Karpas-422 (cell line): ENCODE data around the gene MAP7. TPM values are rescaled to one million over a fixed set of nuclear protein-coding genes. Genes with fewer than 3 reads are reported as not detected.
"Not testable (repeated sequence)": the region's sequence is repeated elsewhere in the genome, so short reads cannot be mapped to it uniquely, and the experiment has no call there.

Source experiments
- DNase-seq: peaks from one replicate; pipeline ENCODE4 v3.0.0-alpha.2; 2015
- H2AFZ ChIP-seq: fragments of 200-600 bp; sonication (generic); 2 replicates; pipeline ENCODE4 v1.6.1; 2014; ENCODE audit warnings: antibody characterized with exemption, low read length, mixed read lengths
- H3K27ac ChIP-seq: fragments of 200-600 bp; sonication (generic); 2 replicates; pipeline ENCODE4 v1.5.1; 2014; ENCODE audit warnings: mild to moderate bottlenecking, low read length, moderate library complexity
- H3K27me3 ChIP-seq: fragments of 200-600 bp; sonication (generic); 2 replicates; pipeline ENCODE4 v1.6.1; 2014; ENCODE audit warnings: low read length, mixed read lengths
- H3K36me3 ChIP-seq: fragments of 200-600 bp; sonication (generic); 2 replicates; pipeline ENCODE4 v1.6.1; 2014; ENCODE audit warnings: low read length, mixed read lengths; ENCODE audit not compliant: insufficient read depth
- H3K4me1 ChIP-seq: fragments of 200-600 bp; sonication (generic); 2 replicates; pipeline ENCODE4 v1.6.1; 2014; ENCODE audit warnings: mild to moderate bottlenecking, low read length, mixed read lengths
- H3K4me2 ChIP-seq: fragments of 200-600 bp; sonication (generic); 2 replicates; pipeline ENCODE4 v1.6.1; 2014; ENCODE audit warnings: low read length, low read depth, mild to moderate bottlenecking; ENCODE audit not compliant: poor library complexity, severe bottlenecking
- H3K4me3 ChIP-seq: fragments of 200-600 bp; sonication (generic); 2 replicates; pipeline ENCODE4 v1.5.1; 2014; ENCODE audit warnings: mild to moderate bottlenecking, antibody characterized with exemption, low read length, mixed read lengths
- H3K79me2 ChIP-seq: fragments of 200-600 bp; sonication (generic); 2 replicates; pipeline ENCODE4 v1.6.1; 2014; ENCODE audit warnings: mild to moderate bottlenecking, low read length, mixed read lengths
- H3K9ac ChIP-seq: fragments of 200-600 bp; sonication (generic); 2 replicates; pipeline ENCODE4 v1.6.0; 2014; ENCODE audit warnings: low read length
- H3K9me2 ChIP-seq: fragments of 200-600 bp; sonication (generic), shearing (Covaris generic); replicated peaks from 2 replicates; pipeline ENCODE4 v1.6.0; 2014; ENCODE audit warnings: mild to moderate bottlenecking, low read length, moderate library complexity; ENCODE audit not compliant: insufficient read depth
- H3K9me3 ChIP-seq: fragments of 300-700, 200-600 bp; sonication (generic); 2 replicates; pipeline ENCODE4 v1.6.1; 2014; ENCODE audit warnings: low read length, mixed read lengths
- H4K20me1 ChIP-seq: fragments of 200-600 bp; sonication (generic); 2 replicates; pipeline ENCODE4 v1.6.1; 2014; ENCODE audit warnings: mild to moderate bottlenecking, antibody characterized with exemption, low read length, low read depth; ENCODE audit not compliant: insufficient read depth
- total RNA-seq: library from RNA; depleted of rRNA; stranded (reverse); fragments of >200 nt; shearing (Covaris generic); gene quantifications from 2 replicates; pipeline ENCODE4 v1.2.3, GENCODE V29; 2014; ENCODE audit warnings: low replicate concordance

MAP7 gene
- total RNA-seq, 1 experiment from 2014 or later: not detected

- Histone ChIP-seq H3K36me3 (no peaks in the 10 kb centered on the region), H3K27me3 (no peaks in the 10 kb centered on the region), H4K20me1 (no peaks in the 10 kb centered on the region), H3K27ac (no peak overlapping the region), H3K4me2 (no peak overlapping the region), H3K4me3 (no peak overlapping the region), H3K9ac (no peak overlapping the region), H2AFZ (no peak overlapping the region), H3K4me1 (no peaks in the 10 kb centered on the region), H3K9me3 (no peaks in the 10 kb centered on the region), H3K9me2 (no peaks in the 10 kb centered on the region), H3K79me2 (no peaks in the 10 kb centered on the region)
- DNase-seq: no peak
These were observed 105.2 kb downstream of the MAP7 start for GRCh38 chr6:136445063-136445462.

GRCh38 chr6:136440203-136440602 is 110.0 kb downstream of the MAP7 start:
- Histone ChIP-seq H3K4me3 (no peak overlapping the region), H3K27ac (no peak overlapping the region), H3K9me2 (no peaks in the 10 kb centered on the region), H3K36me3 (no peaks in the 10 kb centered on the region), H4K20me1 (no peaks in the 10 kb centered on the region), H3K4me2 (no peak overlapping the region), H3K79me2 (no peaks in the 10 kb centered on the region), H3K4me1 (no peaks in the 10 kb centered on the region), H3K27me3 (no peaks in the 10 kb centered on the region), H2AFZ (no peak overlapping the region), H3K9ac (no peak overlapping the region), H3K9me3 (no peaks in the 10 kb centered on the region)
- DNase-seq: no peak

- Histone ChIP-seq H3K9ac (no peak overlapping the region), H2AFZ (no peak overlapping the region), H3K36me3 (no peaks in the 10 kb centered on the region), H3K9me3 (no peaks in the 10 kb centered on the region), H4K20me1 (no peaks in the 10 kb centered on the region), H3K27me3 (no peaks in the 10 kb centered on the region), H3K4me2 (no peak overlapping the region), H3K4me3 (no peak overlapping the region), H3K79me2 (no peaks in the 10 kb centered on the region), H3K27ac (no peak overlapping the region), H3K9me2 (no peaks in the 10 kb centered on the region), H3K4me1 (no peaks in the 10 kb centered on the region)
- DNase-seq: no peak
These were observed 110.6 kb downstream of the MAP7 start for GRCh38 chr6:136439514-136440190.

- Histone ChIP-seq H3K9ac (no peak overlapping the region), H3K36me3 (no peaks in the 10 kb centered on the region), H3K9me3 (no peaks in the 10 kb centered on the region), H3K4me1 (no peaks in the 10 kb centered on the region), H3K4me2 (no peak overlapping the region), H3K4me3 (no peak overlapping the region), H3K9me2 (no peaks in the 10 kb centered on the region), H3K79me2 (no peaks in the 10 kb centered on the region), H3K27ac (no peak overlapping the region), H4K20me1 (no peaks in the 10 kb centered on the region), H2AFZ (no peak overlapping the region), H3K27me3 (no peaks in the 10 kb centered on the region)
- DNase-seq: no peak
These were observed 111.8 kb downstream of the MAP7 start for GRCh38 chr6:136438441-136438840.

GRCh38 chr6:136437246-136437645 is 113.0 kb downstream of the MAP7 start:
- H3K27me3 ChIP-seq: no peaks in the 10 kb centered on the region
- no peaks in the 10 kb centered on the region for H3K4me1 ChIP-seq
- H3K4me3 ChIP-seq: no peak overlapping the region
- no peak for DNase-seq
- H3K36me3 ChIP-seq: no peaks in the 10 kb centered on the region
- no peak overlapping the region for H2AFZ ChIP-seq
- no peak overlapping the region for H3K27ac ChIP-seq
- H4K20me1 ChIP-seq: no peaks in the 10 kb centered on the region
- no peak overlapping the region for H3K9ac ChIP-seq
- H3K79me2 ChIP-seq: no peaks in the 10 kb centered on the region
- H3K4me2 ChIP-seq: no peak overlapping the region
- H3K9me3 ChIP-seq: no peaks in the 10 kb centered on the region
- no peaks in the 10 kb centered on the region for H3K9me2 ChIP-seq

- H3K79me2 ChIP-seq: no peaks in the 10 kb centered on the region
- H3K4me2 ChIP-seq: no peak overlapping the region
- no peaks in the 10 kb centered on the region for H3K9me2 ChIP-seq
- H2AFZ ChIP-seq: no peak overlapping the region
- no peak overlapping the region for H3K4me3 ChIP-seq
- no peaks in the 10 kb centered on the region for H3K9me3 ChIP-seq
- H3K9ac ChIP-seq: no peak overlapping the region
- H3K36me3 ChIP-seq: no peaks in the 10 kb centered on the region
- no peak for DNase-seq
- no peaks in the 10 kb centered on the region for H3K4me1 ChIP-seq
- no peaks in the 10 kb centered on the region for H3K27me3 ChIP-seq
- no peaks in the 10 kb centered on the region for H4K20me1 ChIP-seq
- H3K27ac ChIP-seq: no peak overlapping the region
These were observed 115.1 kb downstream of the MAP7 start for GRCh38 chr6:136435101-136435500.

- DNase-seq, H3K79me2 ChIP-seq, H3K27ac ChIP-seq, H3K9me3 ChIP-seq, H3K4me2 ChIP-seq, H3K9me2 ChIP-seq, H3K27me3 ChIP-seq, H4K20me1 ChIP-seq, H2AFZ ChIP-seq, H3K36me3 ChIP-seq, H3K4me3 ChIP-seq, H3K4me1 ChIP-seq, H3K9ac ChIP-seq: not testable (repeated sequence)
These were observed 118.9 kb downstream of the MAP7 start for GRCh38 chr6:136431306-136431705.

GRCh38 chr6:136429264-136430065 is 120.8 kb downstream of the MAP7 start:
- Histone ChIP-seq H3K9ac (no peak overlapping the region), H3K79me2 (no peaks in the 10 kb centered on the region), H3K27ac (no peak overlapping the region), H4K20me1 (no peaks in the 10 kb centered on the region), H2AFZ (no peak overlapping the region), H3K36me3 (no peaks in the 10 kb centered on the region), H3K4me3 (no peak overlapping the region), H3K4me2 (no peak overlapping the region), H3K4me1 (no peaks in the 10 kb centered on the region), H3K9me3 (no peaks in the 10 kb centered on the region), H3K27me3 (no peaks in the 10 kb centered on the region), H3K9me2 (no peaks in the 10 kb centered on the region)
- no peak for DNase-seq
